NCI-H2029 treated with DMSO at 0.1 percent for 48 hours (cell line): ENCODE data around the gene PRKAR2B.

ENCODE experiments used
- DNase-seq: peaks from one replicate; lab custom pipeline; 2025; lab: John Stamatoyannopoulos, UW

Gene PRKAR2B

GRCh38 chr7:107185716-107186115, 141.2 kb downstream of the PRKAR2B start:
- no peak for DNase-seq

- DNase-seq, result no peak
Measured at GRCh38 chr7:107186240-107186639, 141.7 kb downstream of the PRKAR2B start.

- no peak for DNase-seq
Measured at GRCh38 chr7:107187774-107188173, 143.3 kb downstream of the PRKAR2B start.

GRCh38 chr7:107190090-107190489, 145.6 kb downstream of the PRKAR2B start:
- DNase-seq, result no peak

GRCh38 chr7:107194052-107194451, 149.5 kb downstream of the PRKAR2B start:
- no peak for DNase-seq

GRCh38 chr7:107196834-107197610, 152.5 kb downstream of the PRKAR2B start:
- DNase-seq, result no peak

- DNase-seq, result peak; percentile 60
Measured at GRCh38 chr7:107201795-107202450, 157.4 kb downstream of the PRKAR2B start.

- no peak for DNase-seq
Measured at GRCh38 chr7:107203607-107204006, 159.1 kb downstream of the PRKAR2B start.

- DNase-seq, result no peak
Measured at GRCh38 chr7:107206136-107206535, 161.6 kb downstream of the PRKAR2B start.

- DNase-seq, result no peak
Measured at GRCh38 chr7:107206706-107207105, 162.2 kb downstream of the PRKAR2B start.

- DNase-seq, result no peak
Measured at GRCh38 chr7:107207459-107207858, 163.0 kb downstream of the PRKAR2B start.

GRCh38 chr7:107208024-107208521, 163.6 kb downstream of the PRKAR2B start:
- no peak for DNase-seq

GRCh38 chr7:107208563-107208962, 164.1 kb downstream of the PRKAR2B start:
- no peak for DNase-seq

- no peak for DNase-seq
Measured at GRCh38 chr7:107209565-107209964, 165.1 kb downstream of the PRKAR2B start.

GRCh38 chr7:107210400-107210799, 165.9 kb downstream of the PRKAR2B start:
- no peak for DNase-seq
